A673 (cell line): ENCODE data around the gene SUV39H2. TPM values are rescaled to one million over a fixed set of nuclear protein-coding genes. Genes with fewer than 3 reads are reported as not detected.
"Not testable (repeated sequence)": the region's sequence is repeated elsewhere in the genome, so short reads cannot be mapped to it uniquely, and the experiment has no call there.

Experiments used
- BruUV-seq: library from RNA; stranded (reverse); fragments of 400-500 nt; replicated peaks from 2 replicates; lab custom pipeline; 2021; lab: Mats Ljungman, UMichigan
- CTCF ChIA-PET: fragments of 300-600 bp; sonication (Branson Sonifier 250); formaldehyde crosslinking; loops from one replicate; lab custom pipeline; 2022; ENCODE audit warnings: antibody characterized with exemption; lab: Charles Lee
- POLR2A ChIA-PET: fragments of 300-600 bp; sonication (Branson Sonifier 250); formaldehyde crosslinking; loops from one replicate; lab custom pipeline; 2022; ENCODE audit warnings: antibody characterized with exemption; ENCODE audit not compliant: low non-redundant PET; lab: Charles Lee
- DNase-seq: peaks from one replicate; pipeline ENCODE4 v3.0.0-alpha.2; 2015; ENCODE audit warnings: low spot score
- H3K27ac ChIP-seq: fragments of 200-600 bp; sonication (generic); 2 replicates; pipeline ENCODE4 v1.5.1; 2016; ENCODE audit warnings: mixed run types, low read depth, mild to moderate bottlenecking, mixed read lengths, antibody characterized with exemption, low read length; ENCODE audit not compliant: poor library complexity, severe bottlenecking
- H3K27me3 ChIP-seq: fragments of 200-600 bp; sonication (generic); replicated peaks from 2 replicates; pipeline ENCODE4 v1.6.1; 2017; ENCODE audit warnings: mixed run types, low read depth, mild to moderate bottlenecking, mixed read lengths, antibody characterized with exemption, low read length; ENCODE audit not compliant: insufficient read depth, poor library complexity
- H3K36me3 ChIP-seq: fragments of 200-600 bp; sonication (generic); 2 replicates; pipeline ENCODE4 v1.6.1; 2016; ENCODE audit warnings: mixed run types, mild to moderate bottlenecking, mixed read lengths, antibody characterized with exemption, low read length; ENCODE audit not compliant: insufficient read depth, poor library complexity, severe bottlenecking
- H3K4me1 ChIP-seq: fragments of 200-600 bp; sonication (generic); 2 replicates; pipeline ENCODE4 v1.6.1; 2017; ENCODE audit warnings: mixed run types, mild to moderate bottlenecking, mixed read lengths, antibody characterized with exemption, low read length; ENCODE audit not compliant: insufficient read depth, poor library complexity, severe bottlenecking
- H3K4me3 ChIP-seq: fragments of 200-600 bp; sonication (generic); 2 replicates; pipeline ENCODE4 v1.5.1; 2016; ENCODE audit warnings: low read depth, mixed run types, mild to moderate bottlenecking, mixed read lengths, low read length; ENCODE audit not compliant: poor library complexity, severe bottlenecking
- H3K9me3 ChIP-seq: fragments of 200-600 bp; sonication (generic); 2 replicates; pipeline ENCODE4 v1.6.1; 2016; ENCODE audit warnings: mixed run types, low read depth, mild to moderate bottlenecking, mixed read lengths, antibody characterized with exemption, low read length; ENCODE audit not compliant: poor library complexity, severe bottlenecking
- CTCF ChIP-seq: fragments of 300-800, 200-600 bp; sonication (generic); conservative IDR thresholded peaks from 2 replicates; pipeline ENCODE4 v1.5.1; 2017; ENCODE audit warnings: low read depth, mild to moderate bottlenecking, antibody characterized with exemption, low read length, moderate library complexity, mixed read lengths
- EZH2 ChIP-seq: fragments of 200-600 bp; sonication (generic); IDR thresholded peaks from 2 replicates; pipeline ENCODE4 v1.6.1; 2017; ENCODE audit warnings: borderline replicate concordance, low read depth, mild to moderate bottlenecking, mixed read lengths, antibody characterized with exemption, low read length; ENCODE audit not compliant: poor library complexity, severe bottlenecking
- intact Hi-C: fragments of 100-400 bp; cut with micrococcal nuclease; formaldehyde crosslinking; loops from one replicate; pipeline ENCODE4 v1.10.0; 2022; ENCODE audit not compliant: unreplicated experiment
- total RNA-seq: library from RNA; stranded (reverse); gene quantifications from 2 replicates; pipeline ENCODE4 v1.2.3, GENCODE V29; 2021

The SUV39H2 gene
- total RNA-seq, 1 experiment from 2014 or later: 83.2 TPM

- TF ChIP-seq CTCF (no peak), EZH2 (no peak)
- Histone ChIP-seq H3K36me3 (peaks cover 28% of the 10 kb centered on the region), H3K27ac (no peak overlapping the region), H3K4me1 (no peaks in the 10 kb centered on the region), H3K27me3 (no peaks in the 10 kb centered on the region), H3K4me3 (no peak overlapping the region), H3K9me3 (no peaks in the 10 kb centered on the region)
- DNase-seq: no peak
- no TSS peak for BruUV-seq
- ChIA-PET POLR2A (no interaction called here), CTCF (no interaction called here)
- intact Hi-C loops: no loop called here
These were observed 48.2 kb downstream of the SUV39H2 start for GRCh38 chr10:14926722-14927416.

- intact Hi-C loops: no loop called here
- Histone ChIP-seq H3K4me1 (no peaks in the 10 kb centered on the region), H3K4me3 (no peak overlapping the region), H3K9me3 (no peaks in the 10 kb centered on the region), H3K27me3 (no peaks in the 10 kb centered on the region), H3K36me3 (peaks cover 35% of the 10 kb centered on the region), H3K27ac (no peak overlapping the region)
- no TSS peak for BruUV-seq
- CTCF ChIA-PET: no interaction called here
- no peak for TF ChIP-seq EZH2
- no peak for TF ChIP-seq CTCF
- DNase-seq: no peak
- POLR2A ChIA-PET: no interaction called here
These were observed 51.9 kb downstream of the SUV39H2 start for GRCh38 chr10:14930610-14931009.

- no peak for DNase-seq
- H3K9me3 ChIP-seq: no peaks in the 10 kb centered on the region
- TF ChIP-seq CTCF (no peak), EZH2 (no peak)
- intact Hi-C loops: no loop called here
- no TSS peak for BruUV-seq
- no peaks in the 10 kb centered on the region for H3K4me1 ChIP-seq
- H3K27me3 ChIP-seq: no peaks in the 10 kb centered on the region
- ChIA-PET CTCF (interaction anchor here (0.6 kb wide), 1 partner anchor 30 kb away, joined by 3 read pairs; no protein-coding TSS in a partner anchor), POLR2A (no interaction called here)
- peaks cover 21% of the 10 kb centered on the region for H3K36me3 ChIP-seq
- no peak overlapping the region for H3K4me3 ChIP-seq
- H3K27ac ChIP-seq: no peak overlapping the region
These were observed 57.9 kb downstream of the SUV39H2 start for GRCh38 chr10:14936584-14936983.

GRCh38 chr10:14938971-14939370 is 60.3 kb downstream of the SUV39H2 start:
- H3K36me3 ChIP-seq, POLR2A ChIA-PET, H3K4me1 ChIP-seq, H3K9me3 ChIP-seq, DNase-seq, H3K27ac ChIP-seq, BruUV-seq, H3K27me3 ChIP-seq, intact Hi-C loops, H3K4me3 ChIP-seq, CTCF ChIA-PET: not testable (repeated sequence)

GRCh38 chr10:14942147-14942949 is 63.7 kb downstream of the SUV39H2 start:
- CTCF ChIA-PET, H3K9me3 ChIP-seq, DNase-seq, BruUV-seq, H3K27ac ChIP-seq, POLR2A ChIA-PET, H3K4me1 ChIP-seq, intact Hi-C loops, H3K27me3 ChIP-seq, H3K4me3 ChIP-seq: not testable (repeated sequence)
- peaks cover 15% of the 10 kb centered on the region for H3K36me3 ChIP-seq
